Measurements from ENCODE around the gene ABR.

Gene ABR

GRCh38 chr17:1059131-1059795, 120.5 kb downstream of the ABR start:
- DNase-seq (ENCODE audit: low read depth) = no peak
- TF ChIP-seq, protein P1, sequence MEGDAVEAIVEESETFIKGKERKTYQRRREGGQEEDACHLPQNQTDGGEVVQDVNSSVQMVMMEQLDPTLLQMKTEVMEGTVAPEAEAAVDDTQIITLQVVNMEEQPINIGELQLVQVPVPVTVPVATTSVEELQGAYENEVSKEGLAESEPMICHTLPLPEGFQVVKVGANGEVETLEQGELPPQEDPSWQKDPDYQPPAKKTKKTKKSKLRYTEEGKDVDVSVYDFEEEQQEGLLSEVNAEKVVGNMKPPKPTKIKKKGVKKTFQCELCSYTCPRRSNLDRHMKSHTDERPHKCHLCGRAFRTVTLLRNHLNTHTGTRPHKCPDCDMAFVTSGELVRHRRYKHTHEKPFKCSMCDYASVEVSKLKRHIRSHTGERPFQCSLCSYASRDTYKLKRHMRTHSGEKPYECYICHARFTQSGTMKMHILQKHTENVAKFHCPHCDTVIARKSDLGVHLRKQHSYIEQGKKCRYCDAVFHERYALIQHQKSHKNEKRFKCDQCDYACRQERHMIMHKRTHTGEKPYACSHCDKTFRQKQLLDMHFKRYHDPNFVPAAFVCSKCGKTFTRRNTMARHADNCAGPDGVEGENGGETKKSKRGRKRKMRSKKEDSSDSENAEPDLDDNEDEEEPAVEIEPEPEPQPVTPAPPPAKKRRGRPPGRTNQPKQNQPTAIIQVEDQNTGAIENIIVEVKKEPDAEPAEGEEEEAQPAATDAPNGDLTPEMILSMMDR (IDR thresholded peaks at IDR 0.05; ENCODE audit: low read depth, low read length, missing control alignments) = no peak
- no peak overlapping the region for H3K4me3 ChIP-seq (ENCODE audit: low read depth, low read length)

GRCh38 chr17:1058423-1059130, 121.2 kb downstream of the ABR start:
- TF ChIP-seq, protein P1 (IDR thresholded peaks at IDR 0.05; ENCODE audit: low read depth, low read length, missing control alignments) = peak; percentile 65
- H3K4me3 ChIP-seq (ENCODE audit: low read depth, low read length) = no peak overlapping the region
- DNase-seq (ENCODE audit: low read depth) = no peak

DNA sequence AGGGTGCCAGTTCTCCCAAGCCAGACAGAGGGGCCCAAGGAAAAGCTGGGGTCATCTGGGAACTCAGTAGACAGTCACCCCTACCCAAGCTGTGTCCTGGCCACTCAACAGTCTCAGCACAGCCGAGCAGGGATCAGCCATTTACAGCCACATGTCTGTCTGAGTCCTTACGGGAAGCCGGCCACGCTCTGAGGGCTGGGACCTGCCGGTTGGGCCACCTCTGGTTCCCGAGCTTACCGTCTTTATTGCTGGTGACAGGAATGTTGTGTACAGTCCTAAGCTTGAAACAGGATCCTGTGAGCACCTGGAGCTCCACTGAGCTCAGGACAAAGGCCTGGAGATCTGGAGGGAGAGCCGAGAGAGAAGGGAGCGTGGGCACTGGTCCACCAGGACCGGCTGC, 123.0 kb downstream of the ABR start:
- DNase-seq (ENCODE audit: low read depth) = no peak
- TF ChIP-seq, protein P1 (IDR thresholded peaks at IDR 0.05; ENCODE audit: low read depth, low read length, missing control alignments) = no peak
- no peak overlapping the region for H3K4me3 ChIP-seq (ENCODE audit: low read depth, low read length)

DNA sequence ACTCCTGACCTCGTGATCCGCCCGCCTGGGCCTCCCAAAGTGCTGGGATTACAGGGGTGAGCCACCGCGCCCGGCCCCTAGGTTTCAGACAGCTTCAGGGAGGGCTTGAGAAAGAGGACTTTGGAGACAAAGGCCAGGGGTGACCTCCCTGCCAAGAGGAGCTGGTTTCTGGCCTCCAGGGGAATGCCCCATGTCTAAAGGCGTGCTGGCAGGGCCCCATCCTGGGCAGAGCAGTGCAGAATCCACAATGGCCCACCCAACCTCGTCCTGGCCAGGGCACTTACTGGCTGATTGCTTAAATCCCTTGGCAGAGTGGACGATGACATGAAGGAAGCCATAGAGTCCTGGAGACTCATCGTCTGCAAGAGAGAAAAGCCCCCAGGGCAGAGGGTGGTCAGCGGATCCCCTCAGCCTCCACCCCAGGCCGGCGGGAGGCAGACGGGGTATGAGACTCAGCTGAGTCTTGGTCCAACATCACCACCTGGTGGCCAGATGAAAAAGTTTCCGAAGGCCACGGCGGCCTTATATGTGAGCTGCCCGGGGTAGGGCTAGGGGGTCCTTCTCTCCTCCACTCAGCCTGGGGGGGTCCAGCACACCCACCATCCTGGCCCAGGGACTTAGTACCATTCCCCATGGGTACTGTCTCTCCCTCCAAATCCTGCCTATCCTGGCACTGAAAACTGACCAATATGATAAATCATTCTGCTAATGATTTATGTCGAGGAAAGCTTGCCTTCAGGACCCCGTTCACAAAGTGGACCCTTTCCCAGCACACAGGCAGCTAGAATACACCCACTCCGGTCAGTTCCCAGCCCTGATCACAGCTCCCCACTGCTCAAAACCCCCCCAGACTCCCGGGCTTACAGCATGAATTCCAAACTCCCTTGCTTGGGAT, 123.8 kb downstream of the ABR start:
- H3K4me3 ChIP-seq (ENCODE audit: low read depth, low read length) = no peak overlapping the region
- DNase-seq (ENCODE audit: low read depth) = no peak
- TF ChIP-seq, protein P1 (IDR thresholded peaks at IDR 0.05; ENCODE audit: low read depth, low read length, missing control alignments) = peak; percentile 58

- DNase-seq (ENCODE audit: low read depth) = no peak
- no peak overlapping the region for H3K4me3 ChIP-seq (ENCODE audit: low read depth, low read length)
- TF ChIP-seq, protein P1 (IDR thresholded peaks at IDR 0.05; ENCODE audit: low read depth, low read length, missing control alignments) = no peak
Observed at GRCh38 chr17:1055231-1055630, 124.5 kb downstream of the ABR start.

- TF ChIP-seq, protein P1 (IDR thresholded peaks at IDR 0.05; ENCODE audit: low read depth, low read length, missing control alignments) = no peak
Observed at GRCh38 chr17:1054656-1055055, 125.1 kb downstream of the ABR start.

More at GRCh38 chr17:1054656-1055055, 125.1 kb downstream of the ABR start:
- DNase-seq (ENCODE audit: low read depth) = no peak
- H3K4me3 ChIP-seq (ENCODE audit: low read depth, low read length) = no peak overlapping the region

All from GM12864 (cell line).